Progenitor cell of endocrine pancreas (in vitro differentiated cells): ENCODE results near the gene KCNIP4. TPM values are rescaled to one million over a fixed set of nuclear protein-coding genes. Genes with fewer than 3 reads are reported as not detected.

Experiments used
- DNase-seq: peaks from one replicate; pipeline ENCODE4 v3.0.0; 2021; ENCODE audit warnings: low spot score; ENCODE audit not compliant: unreplicated experiment
- H3K27ac Mint-ChIP-seq: 2 replicates; pipeline ENCODE4 v1.8.0; 2021; ENCODE audit warnings: mild to moderate bottlenecking, moderate library complexity, mixed read lengths
- H3K27me3 Mint-ChIP-seq: 2 replicates; pipeline ENCODE4 v1.8.0; 2021; ENCODE audit warnings: mixed read lengths
- H3K36me3 Mint-ChIP-seq: 2 replicates; pipeline ENCODE4 v1.8.0; 2022; ENCODE audit warnings: mixed read lengths; ENCODE audit not compliant: insufficient read depth
- H3K4me1 Mint-ChIP-seq: 2 replicates; pipeline ENCODE4 v1.8.0; 2021; ENCODE audit warnings: low read depth, mixed read lengths
- H3K4me3 Mint-ChIP-seq: 2 replicates; pipeline ENCODE4 v1.8.0; 2021; ENCODE audit warnings: low read depth, mild to moderate bottlenecking, moderate library complexity, mixed read lengths
- H3K9me3 Mint-ChIP-seq: 2 replicates; pipeline ENCODE4 v1.8.0; 2021; ENCODE audit warnings: low read depth, mixed read lengths
- total RNA-seq: library from RNA; stranded (reverse); gene quantifications from 2 replicates; pipeline ENCODE4 v1.2.1, GENCODE V29; 2021
- TF ChIP-seq, protein P1 (sequence below): fragments of 200-600 bp; sonication (generic); IDR thresholded peaks from one replicate; pipeline ENCODE4 v1.5.0; 2021; ENCODE audit warnings: antibody characterized with exemption, mild to moderate bottlenecking; ENCODE audit not compliant: unreplicated experiment

The KCNIP4 gene
- total RNA-seq, 1 donor from 2014 or later, result 0.43 TPM

DNA sequence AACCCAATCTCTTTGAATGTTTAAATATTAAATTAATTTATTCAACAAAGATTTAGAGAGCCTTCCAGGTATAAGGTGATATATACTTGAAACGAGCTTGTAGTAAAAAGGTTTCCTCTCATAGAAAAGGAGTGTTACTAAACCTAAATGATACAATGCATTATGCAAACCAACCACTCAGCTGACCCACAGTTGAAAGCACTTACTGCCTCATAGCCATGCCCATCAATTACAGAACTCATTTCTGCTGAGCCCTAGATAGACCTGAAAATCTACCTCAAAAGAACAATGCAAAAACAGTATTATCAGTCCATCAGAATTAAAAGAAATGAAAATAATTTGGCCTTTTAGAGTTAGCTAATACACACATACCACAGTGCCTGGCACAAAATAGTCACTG lies 75.4 kb downstream of the KCNIP4 start:
- H3K27me3 Mint-ChIP-seq, result no peaks in the 10 kb centered on the region
- no peaks in the 10 kb centered on the region for H3K9me3 Mint-ChIP-seq
- DNase-seq, result no peak
- H3K4me1 Mint-ChIP-seq, result peaks cover 19% of the 10 kb centered on the region
- no peaks in the 10 kb centered on the region for H3K36me3 Mint-ChIP-seq
- peak overlapping the region; percentile 50 for H3K27ac Mint-ChIP-seq
- H3K4me3 Mint-ChIP-seq, result no peak overlapping the region
- TF ChIP-seq, protein P1, sequence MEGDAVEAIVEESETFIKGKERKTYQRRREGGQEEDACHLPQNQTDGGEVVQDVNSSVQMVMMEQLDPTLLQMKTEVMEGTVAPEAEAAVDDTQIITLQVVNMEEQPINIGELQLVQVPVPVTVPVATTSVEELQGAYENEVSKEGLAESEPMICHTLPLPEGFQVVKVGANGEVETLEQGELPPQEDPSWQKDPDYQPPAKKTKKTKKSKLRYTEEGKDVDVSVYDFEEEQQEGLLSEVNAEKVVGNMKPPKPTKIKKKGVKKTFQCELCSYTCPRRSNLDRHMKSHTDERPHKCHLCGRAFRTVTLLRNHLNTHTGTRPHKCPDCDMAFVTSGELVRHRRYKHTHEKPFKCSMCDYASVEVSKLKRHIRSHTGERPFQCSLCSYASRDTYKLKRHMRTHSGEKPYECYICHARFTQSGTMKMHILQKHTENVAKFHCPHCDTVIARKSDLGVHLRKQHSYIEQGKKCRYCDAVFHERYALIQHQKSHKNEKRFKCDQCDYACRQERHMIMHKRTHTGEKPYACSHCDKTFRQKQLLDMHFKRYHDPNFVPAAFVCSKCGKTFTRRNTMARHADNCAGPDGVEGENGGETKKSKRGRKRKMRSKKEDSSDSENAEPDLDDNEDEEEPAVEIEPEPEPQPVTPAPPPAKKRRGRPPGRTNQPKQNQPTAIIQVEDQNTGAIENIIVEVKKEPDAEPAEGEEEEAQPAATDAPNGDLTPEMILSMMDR, result no peak

DNA sequence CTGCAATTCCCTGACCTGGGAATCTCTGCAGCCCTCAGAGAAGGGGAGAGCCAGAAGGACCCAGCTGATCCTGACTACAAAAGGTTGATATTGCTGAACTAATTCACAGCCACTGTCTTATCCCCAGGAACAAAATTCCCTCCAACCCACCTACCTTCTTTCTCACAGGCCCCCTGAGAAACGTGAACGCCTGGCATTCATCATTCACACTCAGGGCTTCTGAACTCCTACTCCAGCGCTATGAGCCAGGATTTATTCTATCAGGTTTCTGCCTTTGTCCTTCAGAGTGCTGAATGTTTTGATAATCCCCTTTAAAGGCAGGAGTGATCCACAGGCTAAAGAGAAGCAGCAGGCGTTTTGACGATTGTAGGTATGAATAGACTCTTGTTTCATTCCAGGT lies 76.5 kb downstream of the KCNIP4 start:
- H3K36me3 Mint-ChIP-seq, result no peaks in the 10 kb centered on the region
- DNase-seq, result no peak
- H3K27me3 Mint-ChIP-seq, result no peaks in the 10 kb centered on the region
- TF ChIP-seq, protein P1, result no peak
- no peak overlapping the region for H3K4me3 Mint-ChIP-seq
- H3K9me3 Mint-ChIP-seq, result no peaks in the 10 kb centered on the region
- H3K4me1 Mint-ChIP-seq, result peaks cover 19% of the 10 kb centered on the region
- no peak overlapping the region for H3K27ac Mint-ChIP-seq

DNA sequence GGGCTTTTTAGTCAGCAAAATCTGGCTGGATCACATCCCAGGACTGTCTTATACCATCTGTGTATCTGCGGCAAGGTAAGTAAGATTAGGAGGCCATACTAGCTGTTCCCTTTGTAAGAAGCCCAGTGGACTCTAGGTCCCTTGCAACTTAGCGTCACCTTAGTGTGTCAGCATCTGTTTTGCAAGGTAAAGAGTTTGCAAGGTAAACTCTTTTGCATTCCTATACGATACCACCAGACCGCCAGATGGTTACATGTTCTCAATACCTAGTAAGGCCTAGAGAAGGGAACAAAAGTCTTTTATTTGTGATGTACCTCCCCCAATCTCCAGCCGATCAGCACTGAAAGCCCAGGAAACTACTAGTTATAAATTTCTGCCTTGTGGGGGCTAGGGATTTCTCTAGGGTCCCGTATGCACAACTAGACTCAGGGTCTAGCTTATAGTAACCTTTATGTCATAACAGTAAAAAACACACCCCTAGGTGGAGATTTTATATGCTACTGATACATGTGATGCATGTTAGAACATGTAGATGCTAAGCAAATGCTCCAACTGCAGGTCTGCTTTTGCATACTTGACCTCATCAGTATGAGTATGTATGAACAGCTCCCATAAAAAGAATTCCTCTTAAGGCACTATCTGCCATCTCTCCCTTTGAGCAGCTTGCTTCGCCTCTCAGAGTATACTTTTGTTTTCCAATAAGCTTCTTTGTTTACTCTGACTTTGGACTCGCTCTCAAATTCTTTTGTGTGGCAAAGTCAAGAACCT lies 78.4 kb downstream of the KCNIP4 start:
- Mint-ChIP-seq H3K36me3 (no peaks in the 10 kb centered on the region), H3K4me1 (peaks cover 19% of the 10 kb centered on the region), H3K9me3 (no peaks in the 10 kb centered on the region), H3K27me3 (no peaks in the 10 kb centered on the region), H3K4me3 (no peak overlapping the region), H3K27ac (no peak overlapping the region)
- TF ChIP-seq, protein P1, result no peak
- DNase-seq, result no peak

DNA sequence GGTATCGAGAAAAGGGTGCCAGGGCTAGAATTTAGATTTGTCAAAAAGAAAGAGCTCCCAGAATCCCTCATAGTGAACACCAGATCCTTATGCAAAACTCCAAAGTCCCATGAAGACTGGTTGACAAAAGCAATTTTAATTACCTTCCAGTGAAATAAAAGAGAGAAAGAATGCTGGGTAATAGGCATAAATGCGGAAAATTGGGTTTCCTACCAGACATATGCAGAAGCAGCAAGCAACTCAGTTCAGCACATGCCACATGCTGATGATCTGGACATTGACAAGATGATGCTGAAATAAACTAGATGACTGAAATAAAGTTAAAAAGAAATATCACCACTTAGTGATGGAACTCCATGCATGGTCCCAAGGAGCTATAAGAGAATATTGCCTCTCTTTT lies 83.9 kb downstream of the KCNIP4 start:
- TF ChIP-seq, protein P1, result no peak
- Mint-ChIP-seq H3K4me3 (no peak overlapping the region), H3K36me3 (no peaks in the 10 kb centered on the region), H3K27ac (no peak overlapping the region), H3K4me1 (no peaks in the 10 kb centered on the region), H3K27me3 (no peaks in the 10 kb centered on the region), H3K9me3 (no peaks in the 10 kb centered on the region)
- no peak for DNase-seq

DNA sequence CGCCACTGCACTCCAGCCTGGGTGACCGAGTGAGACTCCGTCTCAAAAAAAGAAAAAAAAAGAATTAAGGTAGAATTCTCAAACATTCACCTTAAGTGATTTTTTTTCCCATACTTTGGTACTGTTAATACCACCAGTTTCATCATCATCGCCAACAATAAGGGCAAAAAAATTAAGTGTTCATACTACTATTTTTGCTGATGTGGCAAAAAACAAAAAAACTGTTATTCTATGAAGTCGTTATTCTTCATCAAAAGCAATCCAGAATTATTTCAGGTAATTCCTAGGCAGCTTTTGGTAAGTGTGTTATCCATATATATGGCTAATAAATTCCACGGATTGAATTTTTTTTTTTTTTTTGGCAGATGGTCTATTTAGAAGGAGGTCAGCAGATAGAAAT lies 85.7 kb downstream of the KCNIP4 start:
- TF ChIP-seq, protein P1, result no peak
- Mint-ChIP-seq H3K4me1 (no peaks in the 10 kb centered on the region), H3K9me3 (no peaks in the 10 kb centered on the region), H3K27me3 (no peaks in the 10 kb centered on the region), H3K4me3 (no peak overlapping the region), H3K36me3 (no peaks in the 10 kb centered on the region), H3K27ac (no peak overlapping the region)
- no peak for DNase-seq
